ENCODE data around the gene VWA8. TPM values are rescaled to one million over a fixed set of nuclear protein-coding genes. Genes with fewer than 3 reads are reported as not detected.
"Not testable (repeated sequence)": the region's sequence is repeated elsewhere in the genome, so short reads cannot be mapped to it uniquely, and the experiment has no call there.

Gene VWA8
- total RNA-seq, 6 experiments from 2014 or later, result 11.3 to 14.7 (median 13.8) TPM

DNA sequence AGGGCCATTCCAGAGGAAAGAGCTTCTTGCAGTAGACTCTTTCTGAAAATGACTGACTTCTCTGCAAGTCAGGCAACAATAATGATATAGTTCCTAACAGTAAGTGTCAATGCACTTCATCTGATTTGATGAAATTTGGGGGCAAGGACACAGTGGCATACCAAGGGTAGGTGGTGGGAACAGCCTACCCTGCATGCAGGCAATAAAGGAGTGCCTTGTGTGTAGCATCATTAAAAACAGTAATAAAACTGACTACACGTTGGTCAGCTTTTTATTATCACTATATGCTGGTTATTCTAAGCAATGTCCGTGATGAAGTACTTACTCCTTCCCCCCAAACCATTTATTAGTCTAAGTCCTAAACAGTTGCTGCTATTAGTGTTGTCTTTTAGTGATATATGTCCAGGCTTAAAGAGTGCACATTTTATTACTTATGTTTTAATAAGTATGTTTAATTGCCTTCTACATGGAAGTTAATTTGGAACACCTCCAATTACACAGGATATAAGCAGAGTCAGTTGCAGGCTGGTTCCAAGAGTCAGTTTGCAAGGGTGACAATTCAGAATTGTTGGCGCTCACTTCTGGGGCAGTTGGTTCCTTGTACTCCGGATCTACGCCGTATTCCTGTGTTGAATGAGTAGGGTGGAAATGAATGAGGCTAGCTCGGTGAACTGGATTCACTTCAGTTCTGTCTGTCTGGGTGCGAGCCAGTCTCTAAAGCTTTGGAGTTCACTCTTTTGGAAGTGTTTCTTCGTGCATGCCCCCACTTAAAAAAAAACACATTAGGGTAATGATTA is 419.6 kb downstream of the VWA8 start:
- peaks cover 13% of the 10 kb centered on the region for H3K9me3 Mint-ChIP-seq
- TF ChIP-seq, protein P1, sequence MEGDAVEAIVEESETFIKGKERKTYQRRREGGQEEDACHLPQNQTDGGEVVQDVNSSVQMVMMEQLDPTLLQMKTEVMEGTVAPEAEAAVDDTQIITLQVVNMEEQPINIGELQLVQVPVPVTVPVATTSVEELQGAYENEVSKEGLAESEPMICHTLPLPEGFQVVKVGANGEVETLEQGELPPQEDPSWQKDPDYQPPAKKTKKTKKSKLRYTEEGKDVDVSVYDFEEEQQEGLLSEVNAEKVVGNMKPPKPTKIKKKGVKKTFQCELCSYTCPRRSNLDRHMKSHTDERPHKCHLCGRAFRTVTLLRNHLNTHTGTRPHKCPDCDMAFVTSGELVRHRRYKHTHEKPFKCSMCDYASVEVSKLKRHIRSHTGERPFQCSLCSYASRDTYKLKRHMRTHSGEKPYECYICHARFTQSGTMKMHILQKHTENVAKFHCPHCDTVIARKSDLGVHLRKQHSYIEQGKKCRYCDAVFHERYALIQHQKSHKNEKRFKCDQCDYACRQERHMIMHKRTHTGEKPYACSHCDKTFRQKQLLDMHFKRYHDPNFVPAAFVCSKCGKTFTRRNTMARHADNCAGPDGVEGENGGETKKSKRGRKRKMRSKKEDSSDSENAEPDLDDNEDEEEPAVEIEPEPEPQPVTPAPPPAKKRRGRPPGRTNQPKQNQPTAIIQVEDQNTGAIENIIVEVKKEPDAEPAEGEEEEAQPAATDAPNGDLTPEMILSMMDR (IDR thresholded peaks at IDR 0.05), result no peak
- peaks cover 17% of the 10 kb centered on the region for H3K36me3 Mint-ChIP-seq (ENCODE audit: low read depth)
- H3K27ac Mint-ChIP-seq, result no peak overlapping the region
- peaks cover 35% of the 10 kb centered on the region for H3K27me3 Mint-ChIP-seq (ENCODE audit: insufficient read depth)
- H3K4me1 Mint-ChIP-seq (ENCODE audit: low read depth), result peaks cover 23% of the 10 kb centered on the region
- DNase-seq, result no peak
- no peak overlapping the region for H3K4me3 Mint-ChIP-seq

DNA sequence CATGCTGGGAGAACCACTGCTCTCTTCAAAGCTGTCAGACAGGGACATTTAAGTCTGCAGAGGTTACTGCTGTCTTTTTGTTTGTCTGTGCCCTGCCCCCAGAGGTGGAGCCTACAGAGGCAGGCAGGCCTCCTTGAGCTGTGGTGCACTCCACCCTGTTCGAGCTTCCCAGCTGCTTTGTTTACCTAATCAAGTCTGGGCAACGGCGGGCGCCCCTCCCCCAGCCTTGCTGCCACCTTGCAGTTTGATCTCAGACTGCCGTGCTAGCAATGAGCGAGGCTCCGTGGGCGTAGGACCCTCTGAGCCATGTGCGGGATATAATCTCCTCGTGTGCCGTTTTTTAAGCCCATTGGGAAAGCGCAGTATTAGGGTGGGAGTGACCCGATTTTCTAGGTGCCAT is 420.7 kb downstream of the VWA8 start:
- not testable (repeated sequence) for DNase-seq, H3K4me3 Mint-ChIP-seq, H3K27ac Mint-ChIP-seq
- Mint-ChIP-seq H3K27me3 (ENCODE audit: insufficient read depth) (peaks cover 35% of the 10 kb centered on the region), H3K9me3 (peaks cover 13% of the 10 kb centered on the region), H3K36me3 (ENCODE audit: low read depth) (peaks cover 17% of the 10 kb centered on the region), H3K4me1 (ENCODE audit: low read depth) (peaks cover 12% of the 10 kb centered on the region)

DNA sequence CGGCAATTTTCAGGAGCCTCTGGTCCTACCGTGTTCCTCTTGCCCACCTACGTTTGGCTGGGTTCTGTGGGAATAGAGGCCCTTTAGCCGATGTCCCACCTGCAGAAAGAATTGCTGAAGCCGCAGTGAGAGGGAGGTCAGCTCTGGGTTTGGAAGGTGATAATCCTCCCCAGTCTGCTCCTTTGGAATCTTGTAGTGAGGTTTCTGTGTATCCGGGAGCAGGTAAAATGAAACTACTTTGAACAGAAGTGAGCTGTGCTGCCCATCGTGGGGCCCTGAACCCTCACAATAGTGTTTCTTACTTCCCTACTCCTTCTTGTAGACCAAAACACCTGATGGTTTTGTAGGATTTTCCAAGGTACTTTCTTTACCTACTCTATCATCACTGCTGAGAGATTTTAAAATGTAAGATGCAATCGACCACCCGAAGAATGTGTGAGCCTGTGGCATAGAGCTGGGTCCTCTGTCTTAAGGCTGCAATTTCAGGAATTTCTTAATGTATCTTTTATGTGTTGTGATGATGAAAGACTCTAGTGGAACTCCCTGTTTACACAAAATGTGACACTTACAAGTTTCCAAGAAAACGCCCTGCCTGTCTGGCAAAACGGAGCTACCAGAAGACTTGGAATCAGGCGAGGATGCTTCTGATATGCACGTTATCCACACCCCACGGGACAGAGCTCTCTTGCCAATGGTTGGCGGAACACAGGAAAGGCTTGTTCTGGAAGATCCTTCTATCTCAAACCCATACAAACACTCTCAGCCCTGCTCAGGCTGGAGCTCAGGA is 427.4 kb downstream of the VWA8 start:
- no peak for DNase-seq

DNA sequence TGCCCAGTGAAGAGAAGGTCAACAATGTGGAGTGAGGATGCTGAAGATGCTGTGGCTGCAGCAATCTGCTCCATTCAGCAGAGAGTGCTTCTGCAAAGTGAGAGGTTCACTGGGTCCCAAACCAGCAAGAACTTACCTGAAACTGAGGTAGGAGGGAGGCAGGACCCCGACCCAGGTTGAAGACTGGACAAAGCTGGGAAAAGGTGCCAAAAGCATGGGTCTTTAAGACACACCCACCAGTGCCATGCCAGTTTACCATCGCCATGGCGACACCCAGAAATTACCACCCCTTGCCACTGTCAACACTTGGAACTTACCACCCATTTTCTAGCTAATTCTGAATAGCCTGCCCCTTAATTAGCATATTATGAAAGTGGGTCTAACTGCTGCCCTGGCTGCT is 432.9 kb downstream of the VWA8 start:
- H3K27me3 Mint-ChIP-seq (ENCODE audit: insufficient read depth), result peaks cover 36% of the 10 kb centered on the region
- H3K4me3 Mint-ChIP-seq, result no peak overlapping the region
- TF ChIP-seq, protein P1 (IDR thresholded peaks at IDR 0.05), result no peak
- no peak for DNase-seq
- no peaks in the 10 kb centered on the region for H3K9me3 Mint-ChIP-seq
- H3K36me3 Mint-ChIP-seq (ENCODE audit: low read depth), result no peaks in the 10 kb centered on the region
- H3K4me1 Mint-ChIP-seq (ENCODE audit: low read depth), result no peaks in the 10 kb centered on the region
- no peak overlapping the region for H3K27ac Mint-ChIP-seq

More for the DNA sequence above, 427.4 kb downstream of the VWA8 start:
- Mint-ChIP-seq H3K4me3 (no peak overlapping the region; the same call in 1 of the 2 replicates), H3K4me1 (ENCODE audit: low read depth) (peaks cover 8% of the 10 kb centered on the region), H3K27me3 (ENCODE audit: insufficient read depth) (peaks cover 25% of the 10 kb centered on the region), H3K9me3 (no peaks in the 10 kb centered on the region), H3K36me3 (ENCODE audit: low read depth) (no peaks in the 10 kb centered on the region), H3K27ac (no peak overlapping the region)
- TF ChIP-seq, protein P1 (IDR thresholded peaks at IDR 0.05), result no peak

DNA sequence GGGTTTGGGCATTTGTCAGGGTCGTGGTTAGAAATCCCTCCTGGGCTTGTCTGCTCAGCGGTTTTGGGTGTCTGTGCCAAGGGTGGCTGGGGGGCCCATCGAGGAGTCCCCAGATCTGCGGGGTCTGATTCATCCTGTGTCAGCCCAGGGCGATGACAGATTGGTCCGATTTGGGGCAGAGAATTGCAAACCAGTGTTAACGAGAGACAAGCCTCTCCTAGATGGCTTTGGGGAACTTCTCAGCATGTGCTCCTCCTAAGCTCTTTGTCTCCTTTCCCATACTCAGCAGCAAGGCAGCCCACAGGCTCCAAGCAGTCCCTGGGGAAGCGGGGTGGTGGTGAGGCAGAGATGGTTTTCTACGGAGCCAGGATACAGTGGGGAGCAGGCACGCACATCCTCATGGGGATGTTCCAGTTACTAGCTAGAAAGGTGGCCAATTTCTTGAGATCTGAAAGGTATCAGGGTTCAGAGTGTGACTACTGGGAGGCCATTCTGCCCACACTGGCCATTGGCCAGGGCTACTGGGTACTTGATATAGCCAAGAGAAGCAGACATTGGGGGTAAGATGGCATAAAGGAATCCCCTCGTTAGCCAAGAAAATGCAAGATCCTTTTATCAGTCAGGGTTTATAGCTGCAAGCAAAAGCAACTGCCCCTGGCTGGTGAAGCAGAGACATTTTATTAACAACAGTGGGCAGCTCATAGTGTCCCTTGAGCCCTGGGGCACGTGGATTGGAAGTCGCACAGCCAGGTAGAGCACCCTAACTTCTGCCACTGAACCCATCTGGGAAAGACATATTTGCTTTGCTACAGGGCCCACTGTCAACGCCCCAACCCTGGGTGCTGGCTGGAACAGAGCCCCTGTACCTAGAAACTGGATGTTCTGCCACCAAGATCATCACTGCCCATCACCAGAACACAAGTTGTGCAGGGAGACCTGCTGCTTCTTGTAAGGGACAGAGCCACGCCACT is 440.0 kb downstream of the VWA8 start:
- Mint-ChIP-seq H3K4me1 (ENCODE audit: low read depth) (peaks cover 12% of the 10 kb centered on the region), H3K9me3 (no peaks in the 10 kb centered on the region), H3K36me3 (ENCODE audit: low read depth) (no peaks in the 10 kb centered on the region), H3K27ac (no peak overlapping the region), H3K27me3 (ENCODE audit: insufficient read depth) (peaks cover 28% of the 10 kb centered on the region), H3K4me3 (no peak overlapping the region)
- TF ChIP-seq, protein P1 (IDR thresholded peaks at IDR 0.05), result no peak
- no peak for DNase-seq
